DOHH2 (cell line): ENCODE data around the gene STX17.

ENCODE experiments used
- H3F3A ChIP-seq: fragments of 200-600 bp; sonication (generic), shearing (Covaris generic); 2 replicates; pipeline ENCODE4 v1.6.0; 2016; ENCODE audit warnings: antibody characterized with exemption, mild to moderate bottlenecking; ENCODE audit not compliant: control insufficient read depth, insufficient read depth
- H3K27ac ChIP-seq: fragments of 200-600 bp; sonication (generic); 2 replicates; pipeline ENCODE4 v1.5.1; 2014; ENCODE audit warnings: low read depth, mild to moderate bottlenecking, low read length, moderate library complexity
- H3K27me3 ChIP-seq: fragments of 200-600 bp; sonication (generic); 2 replicates; pipeline ENCODE4 v1.6.1; 2014; ENCODE audit warnings: mild to moderate bottlenecking, low read length, mixed read lengths; ENCODE audit not compliant: control insufficient read depth
- H3K36me3 ChIP-seq: fragments of 200-600 bp; sonication (generic); 2 replicates; pipeline ENCODE4 v1.6.1; 2014; ENCODE audit warnings: mild to moderate bottlenecking, low read length, moderate library complexity, mixed read lengths; ENCODE audit not compliant: control insufficient read depth
- H3K4me1 ChIP-seq: fragments of 200-600 bp; sonication (generic); 2 replicates; pipeline ENCODE4 v1.6.1; 2014; ENCODE audit warnings: mild to moderate bottlenecking, low read length, mixed read lengths; ENCODE audit not compliant: control insufficient read depth
- H3K4me2 ChIP-seq: fragments of 200-600 bp; sonication (generic); 2 replicates; pipeline ENCODE4 v1.6.0; 2014; ENCODE audit warnings: mild to moderate bottlenecking, low read length, moderate library complexity
- H3K4me3 ChIP-seq: fragments of 200-600 bp; sonication (generic); 2 replicates; pipeline ENCODE4 v1.5.1; 2014; ENCODE audit warnings: mild to moderate bottlenecking, low read length, mixed read lengths
- H3K79me2 ChIP-seq: fragments of 200-600 bp; sonication (generic); 2 replicates; pipeline ENCODE4 v1.6.1; 2014; ENCODE audit warnings: mild to moderate bottlenecking, low read length, mixed read lengths; ENCODE audit not compliant: control insufficient read depth
- H3K9me2 ChIP-seq: fragments of 200-600 bp; sonication (generic); replicated peaks from 2 replicates; pipeline ENCODE4 v1.6.1; 2014; ENCODE audit warnings: mild to moderate bottlenecking, low read length, mixed read lengths; ENCODE audit not compliant: control insufficient read depth
- H3K9me3 ChIP-seq: fragments of 200-600 bp; sonication (generic); 2 replicates; pipeline ENCODE4 v1.6.1; 2014; ENCODE audit warnings: antibody characterized with exemption, low read length, mixed read lengths; ENCODE audit not compliant: control insufficient read depth, insufficient read depth
- H4K20me1 ChIP-seq: fragments of 200-600 bp; sonication (generic); 2 replicates; pipeline ENCODE4 v1.6.0; 2014; ENCODE audit warnings: low read depth, mild to moderate bottlenecking, antibody characterized with exemption, low read length, moderate library complexity; ENCODE audit not compliant: control insufficient read depth, insufficient read depth
- CTCF ChIP-seq: fragments of 200-600 bp; sonication (generic); IDR thresholded peaks from one replicate; pipeline ENCODE4 v1.5.1; 2014; ENCODE audit warnings: antibody characterized with exemption, mild to moderate bottlenecking, low read depth, low read length; ENCODE audit not compliant: poor library complexity, severe bottlenecking
- EZH2phosphoT487 ChIP-seq: fragments of 200-600 bp; sonication (generic); IDR thresholded peaks from 2 replicates; pipeline ENCODE4 v1.6.1; 2017; ENCODE audit warnings: borderline replicate concordance, mild to moderate bottlenecking, antibody characterized with exemption, low read length, moderate library complexity, mixed read lengths

The STX17 gene

GRCh38 chr9:100012279-100012678 lies 105.8 kb downstream of the STX17 start:
- Histone ChIP-seq H3K27ac (no peak overlapping the region), H3K36me3 (peaks cover 65% of the 10 kb centered on the region), H3F3A (0 out of 2 replicates have a peak, but pooled peaks cover 8% of the 10 kb centered on the region), H4K20me1 (no peaks in the 10 kb centered on the region), H3K4me1 (peaks cover 12% of the 10 kb centered on the region), H3K4me3 (no peak overlapping the region), H3K9me3 (peaks cover 4% of the 10 kb centered on the region; the same call in 1 of the 2 replicates), H3K79me2 (no peaks in the 10 kb centered on the region), H3K27me3 (no peaks in the 10 kb centered on the region), H3K9me2 (no peaks in the 10 kb centered on the region), H3K4me2 (no peak overlapping the region)
- no peak for TF ChIP-seq CTCF
- no peak for TF ChIP-seq EZH2phosphoT487

- Histone ChIP-seq H3K27ac (no peak overlapping the region), H3K4me2 (no peak overlapping the region)
- no peak for TF ChIP-seq CTCF
- no peak for TF ChIP-seq EZH2phosphoT487
These were observed 107.1 kb downstream of the STX17 start for GRCh38 chr9:100013573-100013972.

GRCh38 chr9:100014846-100015245 lies 108.4 kb downstream of the STX17 start:
- no peaks in the 10 kb centered on the region for H3K9me2 ChIP-seq
- no peak overlapping the region for H3K4me3 ChIP-seq
- peaks cover 75% of the 10 kb centered on the region for H3K36me3 ChIP-seq
- no peak for TF ChIP-seq EZH2phosphoT487
- TF ChIP-seq CTCF, result no peak
- H3F3A ChIP-seq, result 0 out of 2 replicates have a peak, but pooled peaks cover 8% of the 10 kb centered on the region
- H3K4me2 ChIP-seq, result no peak overlapping the region
- no peaks in the 10 kb centered on the region for H3K79me2 ChIP-seq
- no peaks in the 10 kb centered on the region for H4K20me1 ChIP-seq
- peaks cover 12% of the 10 kb centered on the region for H3K4me1 ChIP-seq
- no peak overlapping the region for H3K27ac ChIP-seq
- H3K27me3 ChIP-seq, result no peaks in the 10 kb centered on the region
- peaks cover 4% of the 10 kb centered on the region; the same call in 1 of the 2 replicates for H3K9me3 ChIP-seq

More at GRCh38 chr9:100013573-100013972, 107.1 kb downstream of the STX17 start:
- H3K79me2 ChIP-seq, result no peaks in the 10 kb centered on the region
- H4K20me1 ChIP-seq, result no peaks in the 10 kb centered on the region
- peaks cover 12% of the 10 kb centered on the region for H3K4me1 ChIP-seq
- H3K4me3 ChIP-seq, result no peak overlapping the region
- no peaks in the 10 kb centered on the region for H3K9me2 ChIP-seq
- peaks cover 70% of the 10 kb centered on the region for H3K36me3 ChIP-seq
- 0 out of 2 replicates have a peak, but pooled peaks cover 8% of the 10 kb centered on the region for H3F3A ChIP-seq
- no peaks in the 10 kb centered on the region for H3K27me3 ChIP-seq
- peaks cover 4% of the 10 kb centered on the region; the same call in 1 of the 2 replicates for H3K9me3 ChIP-seq
